ENCODE measurements around the gene IL7R.
A peak's percentile ranks its signal among the peaks of the same experiment; 100 is the strongest.

IL7R gene

DNA sequence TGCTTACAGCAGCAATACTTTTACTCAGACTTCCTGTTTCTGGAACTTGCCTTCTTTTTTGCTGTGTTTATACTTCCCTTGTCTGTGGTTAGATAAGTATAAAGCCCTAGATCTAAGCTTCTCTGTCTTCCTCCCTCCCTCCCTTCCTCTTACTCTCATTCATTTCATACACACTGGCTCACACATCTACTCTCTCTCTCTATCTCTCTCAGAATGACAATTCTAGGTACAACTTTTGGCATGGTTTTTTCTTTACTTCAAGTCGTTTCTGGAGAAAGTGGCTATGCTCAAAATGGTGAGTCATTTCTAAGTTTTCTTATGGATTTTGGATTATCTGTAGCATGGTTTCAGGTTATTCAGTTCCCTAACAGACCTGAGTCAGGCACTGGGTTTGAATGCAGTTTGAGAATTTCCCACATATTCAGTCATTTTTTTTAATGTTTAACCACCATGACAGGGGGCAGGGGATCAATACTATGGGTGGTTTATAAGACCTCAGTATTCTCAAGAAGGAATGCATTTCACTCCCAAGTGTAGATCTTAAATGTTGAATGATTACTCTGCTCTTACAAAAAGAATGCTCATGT lies at the start of gene IL7R:
TSS of gene IL7R (plus strand) at position 127 of the 587 bp plus-strand sequence. CDS start at position 214, 87 bp downstream.
- no peak for DNase-seq (ENCODE audit: extremely low read depth, low read depth)
- peak within 1 kb of the TSS; percentile 33 for H3K4me3 ChIP-seq (replicated peaks; ENCODE audit: low read depth, low read length)
- no peak for TF ChIP-seq CTCF (IDR thresholded peaks at IDR 0.05; ENCODE audit: low read depth, low read length, missing control alignments)

- H3K4me3 ChIP-seq (replicated peaks; ENCODE audit: low read depth, low read length), result no peak overlapping the region
- DNase-seq (ENCODE audit: extremely low read depth, low read depth), result no peak
- no peak for TF ChIP-seq CTCF (IDR thresholded peaks at IDR 0.05; ENCODE audit: low read depth, low read length, missing control alignments)
Measured at GRCh38 chr5:35810601-35811000, 46.1 kb upstream of the IL7R start.

GRCh38 chr5:35811108-35811741 lies 45.5 kb upstream of the IL7R start:
- no peak for TF ChIP-seq CTCF (IDR thresholded peaks at IDR 0.05; ENCODE audit: low read depth, low read length, missing control alignments)
- no peak for DNase-seq (ENCODE audit: extremely low read depth, low read depth)
- no peak overlapping the region for H3K4me3 ChIP-seq (replicated peaks; ENCODE audit: low read depth, low read length)

DNA sequence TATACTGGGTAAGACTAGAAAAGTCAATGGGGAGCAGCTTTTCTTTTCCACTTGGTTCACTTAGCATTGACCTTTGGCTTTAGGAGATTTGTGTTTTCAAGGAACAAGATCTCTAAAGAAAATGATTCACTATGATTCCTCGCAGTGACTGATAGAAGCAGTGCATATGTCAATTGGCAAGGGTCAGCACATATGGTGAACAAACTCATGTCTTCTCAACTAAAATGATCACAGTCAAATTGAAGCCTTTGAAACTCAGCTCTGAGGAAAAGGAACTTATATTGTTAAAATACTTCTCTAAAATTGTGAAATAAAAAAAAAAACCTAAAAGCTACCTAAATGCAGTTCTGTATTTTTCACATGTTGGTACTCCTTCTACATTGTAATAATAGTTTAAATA lies 43.2 kb upstream of the IL7R start:
- no peak for DNase-seq (ENCODE audit: extremely low read depth, low read depth)
- no peak overlapping the region for H3K4me3 ChIP-seq (replicated peaks; ENCODE audit: low read depth, low read length)
- TF ChIP-seq CTCF (IDR thresholded peaks at IDR 0.05; ENCODE audit: low read depth, low read length, missing control alignments), result no peak

GRCh38 chr5:35815089-35815936 lies 41.4 kb upstream of the IL7R start:
- DNase-seq (ENCODE audit: extremely low read depth, low read depth), result no peak
- peak; percentile 38 for TF ChIP-seq CTCF (IDR thresholded peaks at IDR 0.05; ENCODE audit: low read depth, low read length, missing control alignments)
- H3K4me3 ChIP-seq (replicated peaks; ENCODE audit: low read depth, low read length), result no peak overlapping the region

DNA sequence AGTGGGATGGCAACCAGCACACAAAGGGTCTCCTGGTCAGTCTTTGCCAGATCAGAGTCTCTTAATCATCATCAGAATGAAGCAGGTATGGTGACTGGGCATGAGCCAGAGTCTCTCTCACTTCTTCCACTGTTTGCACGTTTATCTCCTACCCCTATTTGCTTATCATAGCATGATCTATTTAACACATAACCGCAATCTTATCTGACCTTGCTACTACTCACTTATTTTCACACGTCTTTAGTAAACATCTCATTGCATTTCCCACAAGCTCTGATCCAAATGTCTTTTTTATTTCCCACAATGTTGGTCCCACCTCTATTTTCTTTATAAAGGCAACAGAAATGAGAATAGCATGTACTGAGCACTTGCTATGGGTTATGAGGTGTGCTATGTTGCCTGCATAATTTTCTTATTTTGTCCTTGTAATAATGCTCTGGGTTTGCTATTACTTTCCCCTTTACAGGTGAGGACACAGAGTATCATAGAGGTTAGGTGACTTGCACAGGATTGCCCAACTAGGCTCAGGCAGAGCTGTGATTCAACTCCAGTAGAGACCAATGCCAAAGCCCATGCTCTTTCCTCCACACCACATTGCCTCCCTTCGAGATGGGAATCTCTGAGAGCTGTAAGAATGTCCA lies 39.7 kb upstream of the IL7R start:
- no peak for TF ChIP-seq CTCF (IDR thresholded peaks at IDR 0.05; ENCODE audit: low read depth, low read length, missing control alignments)
- DNase-seq (ENCODE audit: extremely low read depth, low read depth), result no peak
- H3K4me3 ChIP-seq (replicated peaks; ENCODE audit: low read depth, low read length), result no peak overlapping the region
